ENCODE measurements around the gene RPL9.

DNA sequence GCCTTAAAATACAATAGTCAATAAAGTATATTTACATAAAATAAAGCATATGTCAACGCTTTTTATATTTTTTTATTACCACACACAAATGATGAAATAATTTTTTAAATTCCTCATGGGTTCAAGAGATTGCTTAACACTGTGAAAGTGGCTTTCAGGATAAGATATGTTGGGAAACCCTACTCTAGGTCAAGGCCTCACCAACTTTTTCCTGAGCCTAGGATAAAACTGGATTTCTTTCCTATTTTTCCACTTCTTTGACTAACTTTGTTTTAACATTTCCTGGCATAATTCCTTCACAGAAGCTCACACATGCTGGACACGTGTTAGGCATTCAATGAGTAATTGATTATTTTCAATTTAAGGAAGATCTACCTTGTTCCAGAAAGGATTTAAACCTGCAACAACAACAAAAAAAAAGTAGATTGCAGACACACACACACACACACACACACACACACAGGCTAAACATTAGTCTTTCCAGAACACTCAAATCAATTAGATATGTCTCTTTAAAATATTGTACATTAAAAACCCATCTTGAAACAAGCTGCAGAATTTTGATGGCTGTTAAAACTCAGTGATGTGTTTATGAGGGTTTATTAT, 42.9 kb downstream of the RPL9 start:
- no peak for TF ChIP-seq POLR2AphosphoS5 (IDR thresholded peaks at IDR 0.05; ENCODE audit: low read depth, low read length)
- no peak for TF ChIP-seq TAF1 (IDR thresholded peaks at IDR 0.05; ENCODE audit: borderline replicate concordance, low read depth, low read length)
- TF ChIP-seq POLR2A (IDR thresholded peaks at IDR 0.05; ENCODE audit: low read depth, low read length) = no peak

All from GM12892 (cell line).